GM12874 (cell line): ENCODE measurements around the gene PTPRM.

Experiments used
- CTCF ChIP-seq: IDR thresholded peaks from 2 replicates; pipeline ENCODE4 v1.5.1; 2011; ENCODE audit warnings: low read depth, mild to moderate bottlenecking, control low read depth, low read length, moderate library complexity; ENCODE audit not compliant: insufficient read depth

Gene PTPRM

GRCh38 chr18:8215741-8216140 lies 648.6 kb downstream of the PTPRM start:
- no peak for TF ChIP-seq CTCF

GRCh38 chr18:8217051-8217564 lies 650.0 kb downstream of the PTPRM start:
- TF ChIP-seq CTCF: no peak

GRCh38 chr18:8218197-8218596 lies 651.1 kb downstream of the PTPRM start:
- TF ChIP-seq CTCF: no peak

GRCh38 chr18:8221452-8221851 lies 654.3 kb downstream of the PTPRM start:
- no peak for TF ChIP-seq CTCF

GRCh38 chr18:8224576-8224975 lies 657.5 kb downstream of the PTPRM start:
- no peak for TF ChIP-seq CTCF

- no peak for TF ChIP-seq CTCF
Measured at GRCh38 chr18:8229040-8229439, 661.9 kb downstream of the PTPRM start.

GRCh38 chr18:8229787-8230186 lies 662.7 kb downstream of the PTPRM start:
- TF ChIP-seq CTCF: no peak
